Neural cell (in vitro differentiated cells): ENCODE data around the gene EFCAB12. TPM values are rescaled to one million over a fixed set of nuclear protein-coding genes. Genes with fewer than 3 reads are reported as not detected.

ENCODE experiments used
- H2AFZ ChIP-seq: fragments of 200-600, 300-800 bp; sonication (generic), shearing (Covaris generic); 2 replicates; pipeline ENCODE4 v1.6.0; 2014; ENCODE audit warnings: low read depth, mild to moderate bottlenecking, antibody characterized with exemption, low read length, moderate library complexity
- H3F3A ChIP-seq: fragments of 200-600 bp; shearing (Covaris generic); 2 replicates; pipeline ENCODE4 v1.6.1; 2016; ENCODE audit warnings: mild to moderate bottlenecking, moderate library complexity, mixed read lengths, antibody characterized with exemption, low read length; ENCODE audit not compliant: insufficient read depth, poor library complexity, severe bottlenecking
- H3K27ac ChIP-seq: fragments of 200-600, 300-800 bp; sonication (generic), shearing (Covaris generic); 2 replicates; pipeline ENCODE4 v1.5.1; 2014; ENCODE audit warnings: mild to moderate bottlenecking, low read length, moderate library complexity
- H3K27me3 ChIP-seq: fragments of 300-800, 200-600 bp; sonication (generic), shearing (Covaris generic); 2 replicates; pipeline ENCODE4 v1.6.0; 2014; ENCODE audit warnings: mild to moderate bottlenecking, low read depth, low read length, moderate library complexity; ENCODE audit not compliant: insufficient read depth
- H3K36me3 ChIP-seq: fragments of 300-800, 200-600 bp; sonication (generic), shearing (Covaris generic); 2 replicates; pipeline ENCODE4 v1.5.1; 2014; ENCODE audit warnings: mild to moderate bottlenecking, antibody characterized with exemption, low read length, moderate library complexity; ENCODE audit not compliant: insufficient read depth
- H3K4me2 ChIP-seq: fragments of 300-800, 200-600 bp; sonication (generic), shearing (Covaris generic); 2 replicates; pipeline ENCODE4 v1.6.0; 2014; ENCODE audit warnings: mild to moderate bottlenecking, low read length
- H3K4me3 ChIP-seq: fragments of 300-800, 200-600 bp; sonication (generic), shearing (Covaris generic); 2 replicates; pipeline ENCODE4 v1.5.1; 2014; ENCODE audit warnings: mild to moderate bottlenecking, low read length, moderate library complexity
- H3K79me2 ChIP-seq: fragments of 200-600 bp; shearing (Covaris generic); replicated peaks from 2 replicates; pipeline ENCODE4 v1.6.0; 2014; ENCODE audit warnings: mild to moderate bottlenecking, low read length, moderate library complexity; ENCODE audit not compliant: insufficient read depth
- H3K9ac ChIP-seq: fragments of 300-800, 200-600 bp; sonication (generic), shearing (Covaris generic); 2 replicates; pipeline ENCODE4 v1.6.1; 2016; ENCODE audit warnings: mild to moderate bottlenecking, low read length, mixed read lengths
- H3K9me2 ChIP-seq: fragments of 200-600 bp; shearing (Covaris generic); 2 replicates; pipeline ENCODE4 v1.6.1; 2016; ENCODE audit warnings: mild to moderate bottlenecking, low read length, mixed read lengths; ENCODE audit not compliant: insufficient read depth
- H3K9me3 ChIP-seq: fragments of 200-600, 300-800 bp; sonication (generic), shearing (Covaris generic); 2 replicates; pipeline ENCODE4 v1.6.1; 2016; ENCODE audit warnings: mild to moderate bottlenecking, mixed run types, low read length, moderate library complexity, mixed read lengths
- H4K20me1 ChIP-seq: fragments of 200-600 bp; shearing (Covaris generic); 2 replicates; pipeline ENCODE4 v1.6.1; 2016; ENCODE audit warnings: mild to moderate bottlenecking, mixed run types; ENCODE audit not compliant: insufficient read depth
- EP300 ChIP-seq: fragments of 450-650 bp; conservative IDR thresholded peaks from 2 replicates; pipeline ENCODE4 v1.6.1; 2014; ENCODE audit warnings: antibody characterized with exemption, mild to moderate bottlenecking, moderate library complexity; ENCODE audit not compliant: poor library complexity, severe bottlenecking
- EZH2 ChIP-seq: fragments of 200-600, 300-800 bp; shearing (Covaris generic), sonication (generic); IDR thresholded peaks from 2 replicates; pipeline ENCODE4 v1.6.1; 2014; ENCODE audit warnings: antibody characterized with exemption, low read length, borderline replicate concordance, mild to moderate bottlenecking; ENCODE audit not compliant: insufficient read depth, poor library complexity, severe bottlenecking
- MXI1 ChIP-seq: fragments of 450-650 bp; conservative IDR thresholded peaks from 2 replicates; pipeline ENCODE4 v1.6.1; 2014; ENCODE audit warnings: antibody characterized with exemption, mild to moderate bottlenecking; ENCODE audit not compliant: poor library complexity, severe bottlenecking
- POLR2AphosphoS5 ChIP-seq: IDR thresholded peaks from 2 replicates; pipeline ENCODE4 v1.6.1; 2012
- RAD21 ChIP-seq: fragments of 450-650 bp; conservative IDR thresholded peaks from 2 replicates; pipeline ENCODE4 v1.6.1; 2014; ENCODE audit warnings: antibody characterized with exemption, mild to moderate bottlenecking, moderate library complexity
- REST ChIP-seq: IDR thresholded peaks from 2 replicates; pipeline ENCODE4 v1.6.1; 2012; ENCODE audit warnings: borderline replicate concordance
- SMC3 ChIP-seq: fragments of 450-650 bp; conservative IDR thresholded peaks from 2 replicates; pipeline ENCODE4 v1.6.1; 2014; ENCODE audit warnings: antibody characterized with exemption, mild to moderate bottlenecking, moderate library complexity; ENCODE audit not compliant: poor library complexity
- TAF1 ChIP-seq: IDR thresholded peaks from 2 replicates; pipeline ENCODE4 v1.6.1; 2012; ENCODE audit warnings: low read depth
- polyA plus RNA-seq: library from polyadenylated mRNA; depleted of rRNA; stranded (reverse); fragments of >200 nt; gene quantifications from 2 replicates; pipeline ENCODE4 v1.2.3, GENCODE V29; 2014
- TF ChIP-seq, protein P1 (sequence below): fragments of 450-650 bp; IDR thresholded peaks from 2 replicates; pipeline ENCODE4 v1.5.1; 2014; ENCODE audit warnings: antibody characterized with exemption, mild to moderate bottlenecking, moderate library complexity; ENCODE audit not compliant: poor library complexity, severe bottlenecking

Gene EFCAB12
- polyA plus RNA-seq, 1 donor from 2014 or later: 0.32 TPM

DNA sequence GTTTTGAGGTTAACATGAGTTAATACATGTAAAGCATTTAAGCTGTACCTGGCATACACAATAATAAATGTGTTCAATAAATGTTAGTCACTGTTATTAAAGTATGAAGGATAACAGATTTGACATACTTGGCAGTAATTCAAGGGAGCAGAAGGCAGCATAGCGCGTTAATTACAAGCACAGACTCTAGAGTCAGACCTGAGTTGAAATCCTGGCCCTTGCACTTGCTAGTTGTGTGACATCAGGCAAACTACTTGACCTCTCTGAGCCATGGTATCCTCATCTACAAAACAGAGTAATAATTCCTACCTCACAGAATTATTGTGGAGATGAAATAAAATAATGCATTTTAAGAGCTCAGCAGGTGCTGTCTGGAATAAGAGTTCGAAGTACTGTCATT lies 17.0 kb upstream of the EFCAB12 start:
- Histone ChIP-seq H3K36me3 (no peaks in the 10 kb centered on the region), H4K20me1 (no peaks in the 10 kb centered on the region)

DNA sequence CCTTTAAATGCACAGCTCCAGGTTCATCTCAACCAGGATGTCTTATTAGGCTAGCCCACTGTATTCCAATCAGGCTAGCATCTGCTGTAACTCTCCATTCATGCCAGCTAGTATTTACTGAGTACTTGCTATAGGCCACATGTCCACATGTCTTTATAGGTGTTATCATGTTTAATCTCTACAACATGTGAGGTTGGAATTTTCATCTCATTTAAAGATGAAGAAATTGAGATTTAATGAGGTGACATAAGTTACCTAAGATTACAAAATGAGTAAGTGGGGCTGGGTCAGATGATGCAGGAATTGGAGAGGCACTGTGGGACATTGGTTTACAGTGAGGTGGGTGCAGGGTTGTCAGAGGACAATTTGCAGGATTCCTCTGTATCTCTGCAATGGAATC lies 14.5 kb upstream of the EFCAB12 start:
- no peak overlapping the region for H3K9ac ChIP-seq
- no peaks in the 10 kb centered on the region for H4K20me1 ChIP-seq
- TF ChIP-seq TAF1 (no peak), SMC3 (no peak), EP300 (no peak), MXI1 (no peak), EZH2 (no peak), RAD21 (no peak), POLR2AphosphoS5 (no peak)
- TF ChIP-seq, protein P1, sequence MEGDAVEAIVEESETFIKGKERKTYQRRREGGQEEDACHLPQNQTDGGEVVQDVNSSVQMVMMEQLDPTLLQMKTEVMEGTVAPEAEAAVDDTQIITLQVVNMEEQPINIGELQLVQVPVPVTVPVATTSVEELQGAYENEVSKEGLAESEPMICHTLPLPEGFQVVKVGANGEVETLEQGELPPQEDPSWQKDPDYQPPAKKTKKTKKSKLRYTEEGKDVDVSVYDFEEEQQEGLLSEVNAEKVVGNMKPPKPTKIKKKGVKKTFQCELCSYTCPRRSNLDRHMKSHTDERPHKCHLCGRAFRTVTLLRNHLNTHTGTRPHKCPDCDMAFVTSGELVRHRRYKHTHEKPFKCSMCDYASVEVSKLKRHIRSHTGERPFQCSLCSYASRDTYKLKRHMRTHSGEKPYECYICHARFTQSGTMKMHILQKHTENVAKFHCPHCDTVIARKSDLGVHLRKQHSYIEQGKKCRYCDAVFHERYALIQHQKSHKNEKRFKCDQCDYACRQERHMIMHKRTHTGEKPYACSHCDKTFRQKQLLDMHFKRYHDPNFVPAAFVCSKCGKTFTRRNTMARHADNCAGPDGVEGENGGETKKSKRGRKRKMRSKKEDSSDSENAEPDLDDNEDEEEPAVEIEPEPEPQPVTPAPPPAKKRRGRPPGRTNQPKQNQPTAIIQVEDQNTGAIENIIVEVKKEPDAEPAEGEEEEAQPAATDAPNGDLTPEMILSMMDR: no peak

More for the DNA sequence above, 17.0 kb upstream of the EFCAB12 start:
- no peak overlapping the region for H3K9ac ChIP-seq
- H3K4me3 ChIP-seq: no peak overlapping the region
- no peaks in the 10 kb centered on the region for H3F3A ChIP-seq
- no peak overlapping the region for H2AFZ ChIP-seq
- TF ChIP-seq, protein P1: no peak
- no peak for TF ChIP-seq EZH2
- TF ChIP-seq RAD21: no peak
- TF ChIP-seq TAF1: no peak
- TF ChIP-seq EP300: no peak
- TF ChIP-seq REST: no peak
- no peak for TF ChIP-seq SMC3
- no peak for TF ChIP-seq MXI1
- no peak for TF ChIP-seq POLR2AphosphoS5
- H3K79me2 ChIP-seq: peaks cover 11% of the 10 kb centered on the region
- no peak overlapping the region for H3K27ac ChIP-seq
- no peaks in the 10 kb centered on the region for H3K9me2 ChIP-seq
- H3K27me3 ChIP-seq: no peaks in the 10 kb centered on the region
- H3K4me2 ChIP-seq: no peak overlapping the region
- no peaks in the 10 kb centered on the region for H3K9me3 ChIP-seq

More for the DNA sequence above, 14.5 kb upstream of the EFCAB12 start:
- Histone ChIP-seq H3K4me2 (no peak overlapping the region), H3K4me3 (no peak overlapping the region), H3K9me3 (no peaks in the 10 kb centered on the region), H3F3A (no peaks in the 10 kb centered on the region), H3K27me3 (no peaks in the 10 kb centered on the region), H3K27ac (no peak overlapping the region), H3K36me3 (no peaks in the 10 kb centered on the region), H2AFZ (no peak overlapping the region), H3K79me2 (peaks cover 24% of the 10 kb centered on the region), H3K9me2 (no peaks in the 10 kb centered on the region)
